Loucy (cell line): ENCODE data around the gene PLXNB1.

Experiments
- EZH2phosphoT487 ChIP-seq: fragments of 200-600 bp; IDR thresholded peaks from 2 replicates; pipeline ENCODE4 v1.6.1; 2018; ENCODE audit warnings: antibody characterized with exemption, mild to moderate bottlenecking, moderate library complexity, borderline replicate concordance
- TF ChIP-seq, protein P1 (sequence below): fragments of 200-600 bp; sonication (generic); conservative IDR thresholded peaks from 2 replicates; pipeline ENCODE4 v1.5.1; 2014; ENCODE audit warnings: mild to moderate bottlenecking, antibody characterized with exemption, low read length

GRCh38 chr3:48434591-48435222 lies 4.8 kb upstream of the PLXNB1 start:
- TF ChIP-seq, protein P1, sequence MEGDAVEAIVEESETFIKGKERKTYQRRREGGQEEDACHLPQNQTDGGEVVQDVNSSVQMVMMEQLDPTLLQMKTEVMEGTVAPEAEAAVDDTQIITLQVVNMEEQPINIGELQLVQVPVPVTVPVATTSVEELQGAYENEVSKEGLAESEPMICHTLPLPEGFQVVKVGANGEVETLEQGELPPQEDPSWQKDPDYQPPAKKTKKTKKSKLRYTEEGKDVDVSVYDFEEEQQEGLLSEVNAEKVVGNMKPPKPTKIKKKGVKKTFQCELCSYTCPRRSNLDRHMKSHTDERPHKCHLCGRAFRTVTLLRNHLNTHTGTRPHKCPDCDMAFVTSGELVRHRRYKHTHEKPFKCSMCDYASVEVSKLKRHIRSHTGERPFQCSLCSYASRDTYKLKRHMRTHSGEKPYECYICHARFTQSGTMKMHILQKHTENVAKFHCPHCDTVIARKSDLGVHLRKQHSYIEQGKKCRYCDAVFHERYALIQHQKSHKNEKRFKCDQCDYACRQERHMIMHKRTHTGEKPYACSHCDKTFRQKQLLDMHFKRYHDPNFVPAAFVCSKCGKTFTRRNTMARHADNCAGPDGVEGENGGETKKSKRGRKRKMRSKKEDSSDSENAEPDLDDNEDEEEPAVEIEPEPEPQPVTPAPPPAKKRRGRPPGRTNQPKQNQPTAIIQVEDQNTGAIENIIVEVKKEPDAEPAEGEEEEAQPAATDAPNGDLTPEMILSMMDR: no peak
- no peak for TF ChIP-seq EZH2phosphoT487
